IMR-90 (cell line): ENCODE results near the gene ZNF358. TPM values are rescaled to one million over a fixed set of nuclear protein-coding genes. Genes with fewer than 3 reads are reported as not detected.

Experiments used
- ATAC-seq: fragments of 200-7000 bp; cut with Tn5 transposase; 2 replicates; pipeline ENCODE4 v1.9.1; 2020; ENCODE audit warnings: low read depth, mild to moderate bottlenecking, moderate library complexity
- BruUV-seq: library from RNA; stranded (reverse); fragments of 400-500 nt; replicated peaks from 2 replicates; lab custom pipeline; 2021; lab: Mats Ljungman, UMichigan
- CTCF ChIA-PET: fragments of 300-600 bp; formaldehyde crosslinking; extraction: SDS; loops from one replicate; lab custom pipeline; 2021; ENCODE audit warnings: antibody characterized with exemption; lab: Yijun Ruan, JAX
- POLR2A ChIA-PET: fragments of 300-600 bp; sonication (Branson Sonifier 250); formaldehyde crosslinking; loops from one replicate; lab custom pipeline; 2022; ENCODE audit warnings: antibody characterized with exemption; ENCODE audit not compliant: unreplicated experiment; lab: Charles Lee
- DNase-seq: peaks from one replicate; pipeline ENCODE4 v3.0.0; 2013
- H2AFZ ChIP-seq: replicated peaks from 2 replicates; pipeline ENCODE3; 2013; ENCODE audit warnings: low read length, mild to moderate bottlenecking; ENCODE audit not compliant: poor library complexity
- H2AK5ac ChIP-seq: 2 replicates; pipeline ENCODE4 v1.6.1; 2013; ENCODE audit warnings: low read depth, low read length, inconsistent platforms
- H2AK9ac ChIP-seq: replicated peaks from 2 replicates; pipeline ENCODE3; 2013; ENCODE audit warnings: mild to moderate bottlenecking, low read depth, low read length, moderate library complexity; ENCODE audit not compliant: poor library complexity
- H2BK120ac ChIP-seq: 2 replicates; pipeline ENCODE4 v1.6.1; 2013; ENCODE audit warnings: low read depth, low read length, inconsistent platforms
- H2BK15ac ChIP-seq: 3 replicates; pipeline ENCODE4 v1.6.1; 2013; ENCODE audit warnings: low read depth, low read length, inconsistent platforms
- H2BK20ac ChIP-seq: 2 replicates; pipeline ENCODE4 v1.6.1; 2013; ENCODE audit warnings: low read depth, mild to moderate bottlenecking, inconsistent platforms, low read length, moderate library complexity
- H2BK5ac ChIP-seq: 2 replicates; pipeline ENCODE4 v1.6.1; 2013; ENCODE audit warnings: mild to moderate bottlenecking, low read depth, low read length, inconsistent platforms; ENCODE audit not compliant: poor library complexity, severe bottlenecking
- H3K14ac ChIP-seq: replicated peaks from 2 replicates; pipeline ENCODE4 v1.6.1; 2013; ENCODE audit warnings: low read depth, low read length, inconsistent platforms
- H3K18ac ChIP-seq: 2 replicates; pipeline ENCODE4 v1.6.1; 2013; ENCODE audit warnings: low read depth, low read length, control low read depth
- H3K23ac ChIP-seq: 2 replicates; pipeline ENCODE4 v1.6.1; 2013; ENCODE audit warnings: low read depth, low read length, inconsistent platforms
- H3K27ac ChIP-seq: 2 replicates; pipeline ENCODE4 v1.5.1; 2013; ENCODE audit warnings: mild to moderate bottlenecking, control low read depth, low read length; ENCODE audit not compliant: insufficient read depth
- H3K27me3 ChIP-seq: 2 replicates; pipeline ENCODE4 v1.6.1; 2013; ENCODE audit warnings: low read length; ENCODE audit not compliant: control insufficient read depth, insufficient read depth
- H3K36me3 ChIP-seq: 2 replicates; pipeline ENCODE4 v1.6.1; 2013; ENCODE audit warnings: low read length, mixed read lengths; ENCODE audit not compliant: control insufficient read depth, insufficient read depth
- H3K4ac ChIP-seq: 2 replicates; pipeline ENCODE4 v1.6.1; 2013; ENCODE audit warnings: low read depth, low read length, inconsistent platforms
- H3K4me1 ChIP-seq: 2 replicates; pipeline ENCODE4 v1.6.1; 2013; ENCODE audit warnings: low read length, mixed read lengths; ENCODE audit not compliant: control insufficient read depth, insufficient read depth
- H3K4me2 ChIP-seq: 2 replicates; pipeline ENCODE4 v1.6.1; 2013; ENCODE audit warnings: low read depth, mild to moderate bottlenecking, control low read depth, low read length, moderate library complexity
- H3K4me3 ChIP-seq: 2 replicates; pipeline ENCODE4 v1.5.1; 2013; ENCODE audit warnings: low read depth, mild to moderate bottlenecking, control low read depth, low read length, moderate library complexity; ENCODE audit not compliant: insufficient read depth
- H3K56ac ChIP-seq: 2 replicates; pipeline ENCODE4 v1.6.1; 2013; ENCODE audit warnings: low read length, inconsistent platforms; ENCODE audit not compliant: insufficient read depth; ENCODE audit errors: extremely low read depth
- H3K79me1 ChIP-seq, 2 experiments: 2 replicates each; pipeline ENCODE4 v1.6.1; 2013; ENCODE audit warnings: low read length in 2 of 2, inconsistent platforms in 1 of 2, low read depth in 1 of 2
- H3K9ac ChIP-seq: 2 replicates; pipeline ENCODE4 v1.6.1; 2013; ENCODE audit warnings: low read depth, low read length, control low read depth
- H3K9me1 ChIP-seq: 2 replicates; pipeline ENCODE4 v1.6.1; 2013; ENCODE audit warnings: low read length, inconsistent platforms; ENCODE audit not compliant: insufficient read depth
- H3K9me3 ChIP-seq: 2 replicates; pipeline ENCODE4 v1.6.1; 2013; ENCODE audit warnings: low read length; ENCODE audit not compliant: control insufficient read depth, insufficient read depth
- H4K20me1 ChIP-seq: 2 replicates; pipeline ENCODE4 v1.6.1; 2013; ENCODE audit warnings: low read length, inconsistent platforms; ENCODE audit not compliant: insufficient read depth
- H4K5ac ChIP-seq: 2 replicates; pipeline ENCODE4 v1.6.1; 2013; ENCODE audit warnings: mild to moderate bottlenecking, low read depth, low read length, control low read depth
- H4K8ac ChIP-seq, 2 experiments: 2 replicates each; pipeline ENCODE4 v1.6.1; 2013; ENCODE audit warnings: low read depth in 2 of 2, low read length in 2 of 2, control low read depth in 1 of 2, inconsistent platforms in 1 of 2
- H4K91ac ChIP-seq: 2 replicates; pipeline ENCODE4 v1.6.1; 2013; ENCODE audit warnings: low read depth, low read length, inconsistent platforms; ENCODE audit not compliant: insufficient read depth
- CEBPB ChIP-seq: IDR thresholded peaks from 2 replicates; pipeline ENCODE4 v1.6.1; 2012; ENCODE audit warnings: low read depth, low read length, improper control_type of control experiment
- CHD1 ChIP-seq: IDR thresholded peaks from 2 replicates; pipeline ENCODE4 v1.6.1; 2012; ENCODE audit warnings: low read depth, low read length, improper control_type of control experiment
- FOS ChIP-seq: fragments of 150-350 bp; IDR thresholded peaks from 2 replicates; pipeline ENCODE4 v1.6.1; 2016; ENCODE audit warnings: low read depth, low read length
- MAZ ChIP-seq: IDR thresholded peaks from 2 replicates; pipeline ENCODE4 v1.6.1; 2012; ENCODE audit warnings: low read depth, mild to moderate bottlenecking, low read length, improper control_type of control experiment, moderate library complexity, borderline replicate concordance
- MXI1 ChIP-seq: IDR thresholded peaks from 2 replicates; pipeline ENCODE4 v1.6.1; 2012; ENCODE audit warnings: low read depth, mild to moderate bottlenecking, low read length, moderate library complexity, borderline replicate concordance
- NFE2L2 ChIP-seq: fragments of 150-350 bp; IDR thresholded peaks from 2 replicates; pipeline ENCODE4 v1.6.1; 2016; ENCODE audit warnings: low read depth, mild to moderate bottlenecking, low read length
- RCOR1 ChIP-seq: IDR thresholded peaks from 2 replicates; pipeline ENCODE4 v1.6.1; 2012; ENCODE audit warnings: mild to moderate bottlenecking, low read length, improper control_type of control experiment; ENCODE audit not compliant: insufficient replicate concordance
- SMC3 ChIP-seq: fragments of 150-350 bp; IDR thresholded peaks from 2 replicates; pipeline ENCODE4 v1.6.1; 2016; ENCODE audit warnings: low read depth, mild to moderate bottlenecking, antibody characterized with exemption, low read length, moderate library complexity
- WGBS, 2 experiments: methylation state at CpG; one replicate each; pipeline versions ENCODE4 v1.1.5 to v1.1.7; 2013; ENCODE audit warnings: missing lambda C conversion rate in 2 of 2; ENCODE audit not compliant: insufficient read length in 1 of 2; ENCODE audit errors: extremely low coverage in 2 of 2; 5-methylcytosine and 5-hydroxymethylcytosine counted together
- dilution Hi-C: fragments of 300-500 bp; cut with HindIII; formaldehyde crosslinking; loops from one replicate; pipeline ENCODE4 v1.14.3; 2018; ENCODE audit warnings: low sequenced_read_pairs; ENCODE audit not compliant: unreplicated experiment
- in situ Hi-C: fragments of 300-500 bp; cut with MboI; formaldehyde crosslinking; loops from 3 replicates; pipeline ENCODE4 v1.14.3; 2019; ENCODE audit warnings: low sequenced_read_pairs, inconsistent platforms, mixed read lengths
- intact Hi-C: fragments of 100-400 bp; cut with micrococcal nuclease; formaldehyde crosslinking; loops from 2 replicates; pipeline ENCODE4 v1.10.0; 2022
- polyA plus RNA-seq, 3 experiments: library from polyadenylated mRNA; depleted of rRNA; stranded (reverse); fragments of >200 nt; gene quantifications; 2 replicates each; pipeline ENCODE4 v1.2.3, GENCODE V29; 2012; ENCODE audit warnings: low replicate concordance in 1 of 3
- total RNA-seq: library from RNA; depleted of rRNA; stranded (reverse); fragments of >200 nt; gene quantifications from 2 replicates; pipeline ENCODE4 v1.2.3, GENCODE V29; 2012

The ZNF358 gene
- total and polyA plus RNA-seq, 2 of the 4 experiments (the other 2 are of a cell fraction), result 5.4 to 30.7 TPM

DNA sequence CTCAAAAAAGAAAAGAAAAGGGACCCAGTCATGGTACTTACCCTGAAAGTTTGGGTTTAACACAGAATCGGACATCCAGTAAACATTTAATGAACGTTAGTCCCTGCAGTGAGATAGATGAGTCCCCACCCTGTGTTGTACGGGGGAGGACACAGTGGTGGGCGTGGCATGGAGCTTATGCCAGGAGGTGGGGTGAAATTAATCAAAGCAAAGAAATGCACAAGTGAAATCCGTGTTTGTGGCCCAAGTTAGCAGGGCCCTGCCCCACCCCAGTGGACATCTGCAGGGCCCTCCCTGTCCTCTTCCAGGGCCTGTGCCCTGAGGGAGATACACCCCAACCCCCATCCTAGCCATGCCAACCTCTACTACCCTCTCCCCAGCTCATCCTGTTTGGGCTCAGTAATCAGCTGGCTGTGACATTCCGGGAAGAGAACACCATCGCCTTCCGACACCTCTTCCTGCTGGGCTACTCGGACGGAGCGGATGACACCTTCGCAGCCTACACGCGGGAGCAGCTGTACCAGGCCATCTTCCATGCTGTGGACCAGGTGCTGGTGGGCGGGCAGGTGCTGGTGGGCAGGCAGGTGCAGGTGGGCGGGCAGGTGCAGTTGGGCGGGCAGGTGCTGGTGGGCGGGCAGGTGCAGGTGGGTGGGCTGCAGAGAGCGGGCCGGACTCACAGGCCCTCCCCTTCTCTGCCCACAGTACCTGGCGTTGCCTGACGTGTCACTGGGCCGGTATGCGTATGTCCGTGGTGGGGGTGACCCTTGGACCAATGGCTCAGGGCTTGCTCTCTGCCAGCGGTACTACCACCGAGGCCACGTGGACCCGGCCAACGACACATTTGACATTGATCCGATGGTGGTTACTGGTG lies 10.4 kb downstream of the ZNF358 start:
- H3K9me3 ChIP-seq, result no peaks in the 10 kb centered on the region

More for the DNA sequence above, 10.4 kb downstream of the ZNF358 start:
- no peak overlapping the region for H3K18ac ChIP-seq
- H3K4me1 ChIP-seq, result peaks cover 2% of the 10 kb centered on the region; the same call in 1 of the 2 replicates
- H2AK9ac ChIP-seq, result no peak overlapping the region
- H3K4me2 ChIP-seq, result no peak overlapping the region
- no peak overlapping the region for H3K4ac ChIP-seq
- H4K5ac ChIP-seq, result no peak overlapping the region
- ATAC-seq (no peak), DNase-seq (no peak)
- no peak overlapping the region for H3K14ac ChIP-seq
- no peak overlapping the region for H2BK20ac ChIP-seq
- dilution Hi-C loops (no loop called here), in situ Hi-C loops (no loop called here), intact Hi-C loops (no loop called here)
- no peak overlapping the region for H3K4me3 ChIP-seq
- BruUV-seq, result no TSS peak
- WGBS, 2 experiments, result 84% methylated on average over 8 of the region's 31 CpGs; no CpG with 5 or more reads in 1 of the 2 experiments
- no peaks in the 10 kb centered on the region for H3K9me1 ChIP-seq
- H3K36me3 ChIP-seq, result peaks cover 15% of the 10 kb centered on the region
- no peak overlapping the region for H4K91ac ChIP-seq
- no peak overlapping the region for H3K27ac ChIP-seq
- no peak overlapping the region for H3K9ac ChIP-seq
- H2BK120ac ChIP-seq, result no peak overlapping the region
- peaks cover 7 to 22% of the 10 kb centered on the region in 2 experiments for H3K79me1 ChIP-seq
- H2BK15ac ChIP-seq, result no peak overlapping the region
- no peaks in the 10 kb centered on the region for H3K27me3 ChIP-seq
- H3K23ac ChIP-seq, result no peak overlapping the region
- H4K20me1 ChIP-seq, result no peaks in the 10 kb centered on the region
- no peak overlapping the region for H2BK5ac ChIP-seq
- POLR2A ChIA-PET, result no interaction called here
- H3K56ac ChIP-seq, result no peak overlapping the region; the same call in 1 of the 2 replicates
- no peak for TF ChIP-seq CEBPB
- TF ChIP-seq MAZ, result no peak
- no peak for TF ChIP-seq MXI1
- TF ChIP-seq RCOR1, result no peak
- TF ChIP-seq NFE2L2, result no peak
- no peak for TF ChIP-seq FOS
- no peak for TF ChIP-seq SMC3
- no peak for TF ChIP-seq CHD1
- CTCF ChIA-PET, result interaction anchor here (0.6 kb wide), 1 partner anchor 173 kb away, joined by 3 read pairs; no protein-coding TSS in a partner anchor
- no peak overlapping the region for H2AK5ac ChIP-seq
- H2AFZ ChIP-seq, result no peak overlapping the region
- H4K8ac ChIP-seq, result no peak overlapping the region
